HepG2 (cell line): ENCODE data around the gene ZBTB20. TPM values are rescaled to one million over a fixed set of nuclear protein-coding genes. Genes with fewer than 3 reads are reported as not detected.

Source experiments
- ETS1 ChIP-seq: sonication (generic); formaldehyde crosslinking; IDR thresholded peaks from 2 replicates; pipeline ENCODE4 v1.4.0; 2020; ENCODE audit warnings: missing genetic modification reagents
- KDM3A ChIP-seq: IDR thresholded peaks from 2 replicates; pipeline ENCODE4 v1.6.1; 2018; ENCODE audit warnings: low read depth, missing compliant biosample characterization
- KLF11 ChIP-seq: IDR thresholded peaks from 2 replicates; pipeline ENCODE4 v1.6.1; 2016; ENCODE audit warnings: missing compliant biosample characterization
- KLF6 ChIP-seq: IDR thresholded peaks from 2 replicates; pipeline ENCODE4 v1.8.0; 2016; ENCODE audit warnings: missing biosample characterization, missing genetic modification reagents
- MEF2D ChIP-seq: sonication (generic); formaldehyde crosslinking; IDR thresholded peaks from 2 replicates; pipeline ENCODE4 v1.5.1; 2020; ENCODE audit warnings: mild to moderate bottlenecking, missing genetic modification reagents
- MEIS2 ChIP-seq: sonication (generic); formaldehyde crosslinking; IDR thresholded peaks from 2 replicates; pipeline ENCODE4 v1.9.0; 2021; ENCODE audit warnings: mild to moderate bottlenecking, missing genetic modification reagents
- NFYB ChIP-seq: sonication (generic); formaldehyde crosslinking; IDR thresholded peaks from 2 replicates; pipeline ENCODE4 v1.4.0; 2020; ENCODE audit warnings: missing genetic modification reagents
- ONECUT2 ChIP-seq: sonication (generic); formaldehyde crosslinking; IDR thresholded peaks from 2 replicates; pipeline ENCODE4 v1.4.0; 2020; ENCODE audit warnings: missing genetic modification reagents
- PRDM10 ChIP-seq: sonication (generic); formaldehyde crosslinking; IDR thresholded peaks from 2 replicates; pipeline ENCODE4 v1.4.0; 2020; ENCODE audit warnings: low read depth, missing genetic modification reagents
- PRDM4 ChIP-seq: sonication (generic); formaldehyde crosslinking; IDR thresholded peaks from 2 replicates; pipeline ENCODE4 v1.9.0; 2021; ENCODE audit warnings: missing genetic modification reagents, borderline replicate concordance
- SOX5 ChIP-seq: IDR thresholded peaks from 2 replicates; pipeline ENCODE4 v1.6.1; 2016; ENCODE audit warnings: borderline replicate concordance
- SP140L ChIP-seq: sonication (generic); formaldehyde crosslinking; IDR thresholded peaks from 2 replicates; pipeline ENCODE4 v1.4.0; 2020; ENCODE audit warnings: missing genetic modification reagents, borderline replicate concordance
- ZNF281 ChIP-seq: sonication (generic); formaldehyde crosslinking; IDR thresholded peaks from 2 replicates; pipeline ENCODE4 v1.4.0; 2020; ENCODE audit warnings: missing genetic modification reagents, borderline replicate concordance
- ZNF710 ChIP-seq: sonication (generic); formaldehyde crosslinking; IDR thresholded peaks from 2 replicates; pipeline ENCODE4 v1.5.0; 2020; ENCODE audit warnings: mild to moderate bottlenecking, missing genetic modification reagents, borderline replicate concordance
- ZNF788 ChIP-seq: sonication (generic); formaldehyde crosslinking; IDR thresholded peaks from 2 replicates; pipeline ENCODE4 v1.5.0; 2020; ENCODE audit warnings: mild to moderate bottlenecking, missing genetic modification reagents, borderline replicate concordance
- polyA plus RNA-seq, 8 experiments: library from polyadenylated mRNA; depleted of rRNA in 3 of 8; stranded (reverse) in 7 of 8; unstranded in 1 of 8; fragments of >200 nt; fragmentation: Illumina TruSeq in 4 of 8; extraction: Trizol in 4 of 8; gene quantifications; 2 replicates each; pipeline versions ENCODE4 v1.2.1 to v1.2.3, GENCODE V29; 2011 to 2016; ENCODE audit warnings: low read depth in 4 of 8, missing spikeins in 1 of 8, mixed read lengths in 1 of 8; ENCODE audit not compliant: insufficient read depth in 1 of 8
- total RNA-seq, 5 experiments: library from RNA; depleted of rRNA; stranded (reverse); fragments of >200 nt; fragmentation: Illumina TruSeq; extraction: Trizol; gene quantifications; 2 replicates each; pipeline ENCODE4 v1.2.3, GENCODE V29; 2016; ENCODE audit warnings: low read depth in 1 of 5

ZBTB20 gene
- total and polyA plus RNA-seq, 2 of the 13 experiments (the other 11 are each of a cell fraction or from before 2014, with no cell fraction given): 1.9 to 8.8 TPM

DNA sequence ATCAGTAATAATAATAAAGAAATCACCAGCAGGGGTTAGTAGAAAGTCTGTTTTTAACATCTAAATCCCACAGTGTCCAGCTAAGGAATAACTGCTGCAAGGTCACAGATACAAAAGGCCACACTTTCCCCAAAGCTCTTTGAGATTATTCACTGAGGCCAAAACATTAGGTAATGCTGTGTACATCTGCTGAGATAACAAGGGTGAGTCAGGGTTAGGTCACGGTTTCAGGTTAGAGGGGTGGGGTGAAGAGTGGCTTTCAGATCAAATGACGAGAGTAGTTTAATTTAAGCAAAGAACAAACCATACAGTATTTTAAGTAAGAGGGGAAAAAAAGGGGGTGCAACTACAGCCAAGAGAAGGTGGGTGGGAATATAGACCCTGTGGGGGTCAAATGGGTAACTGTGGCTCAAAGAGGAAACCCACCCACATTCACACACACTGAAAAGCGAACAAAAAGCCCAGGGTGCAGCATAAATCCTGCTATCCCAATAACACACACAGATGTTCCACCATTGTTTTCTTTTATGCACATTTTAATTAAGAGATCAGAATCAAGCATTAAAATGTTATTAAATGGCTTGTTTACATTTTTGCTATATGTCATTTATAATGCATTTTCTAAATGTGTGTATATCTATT lies 440.4 kb downstream of the ZBTB20 start (continued):
- TF ChIP-seq SP140L: 0 out of 2 replicates have a peak, but pooled peaks have one; percentile 55
- peak; percentile 63; the same call in 1 of the 2 replicates for TF ChIP-seq ZNF710 (CRISPR knock-in tag)
- TF ChIP-seq KLF6 (CRISPR knock-in tag): 0 out of 2 replicates have a peak, but pooled peaks have one; percentile 49
- no peak for TF ChIP-seq ZNF788 (CRISPR knock-in tag)
- no peak for TF ChIP-seq NFYB (CRISPR knock-in tag)
- TF ChIP-seq ETS1: no peak
- 0 out of 2 replicates have a peak, but pooled peaks have one; percentile 46 for TF ChIP-seq PRDM10 (CRISPR knock-in tag)
- no peak for TF ChIP-seq MEIS2
- peak; percentile 66; the same call in 1 of the 2 replicates for TF ChIP-seq KLF11 (CRISPR knock-in tag)
- TF ChIP-seq KDM3A (CRISPR knock-in tag): peak; percentile 80
- no peak for TF ChIP-seq PRDM4 (CRISPR knock-in tag)
- TF ChIP-seq ONECUT2 (CRISPR knock-in tag): no peak
- TF ChIP-seq SOX5 (CRISPR knock-in tag): peak; percentile 93
- peak; percentile 77; the same call in 1 of the 2 replicates for TF ChIP-seq MEF2D (CRISPR knock-in tag)
- peak; percentile 61; the same call in 1 of the 2 replicates for TF ChIP-seq ZNF281
